Measurements from ENCODE around the gene RFC2. TPM values are rescaled to one million over a fixed set of nuclear protein-coding genes. Genes with fewer than 3 reads are reported as not detected.

RFC2 gene
- total RNA-seq, 4 donors from 2014 or later, result 7.3 to 17.7 (median 11.7) TPM

DNA sequence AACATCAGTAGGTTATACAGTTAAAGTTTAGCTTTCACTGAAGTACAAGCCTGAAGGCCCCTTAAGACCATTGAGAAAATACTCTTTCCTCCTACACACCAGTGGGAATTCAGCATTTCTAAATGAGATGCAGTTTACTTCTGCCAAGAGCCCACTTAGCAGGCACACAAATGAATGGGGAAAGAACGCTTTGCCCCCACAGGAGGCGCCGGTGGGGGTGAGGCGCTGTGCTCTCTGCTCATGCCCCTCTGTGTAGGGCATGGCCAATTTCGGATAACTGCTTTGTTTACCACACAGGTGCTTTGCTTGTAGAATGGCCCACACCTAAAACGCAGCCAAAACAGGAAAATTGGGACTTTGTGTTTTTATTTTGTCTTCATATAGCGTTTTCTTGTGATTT lies 60.3 kb downstream of the RFC2 start:
- TF ChIP-seq, protein P1, sequence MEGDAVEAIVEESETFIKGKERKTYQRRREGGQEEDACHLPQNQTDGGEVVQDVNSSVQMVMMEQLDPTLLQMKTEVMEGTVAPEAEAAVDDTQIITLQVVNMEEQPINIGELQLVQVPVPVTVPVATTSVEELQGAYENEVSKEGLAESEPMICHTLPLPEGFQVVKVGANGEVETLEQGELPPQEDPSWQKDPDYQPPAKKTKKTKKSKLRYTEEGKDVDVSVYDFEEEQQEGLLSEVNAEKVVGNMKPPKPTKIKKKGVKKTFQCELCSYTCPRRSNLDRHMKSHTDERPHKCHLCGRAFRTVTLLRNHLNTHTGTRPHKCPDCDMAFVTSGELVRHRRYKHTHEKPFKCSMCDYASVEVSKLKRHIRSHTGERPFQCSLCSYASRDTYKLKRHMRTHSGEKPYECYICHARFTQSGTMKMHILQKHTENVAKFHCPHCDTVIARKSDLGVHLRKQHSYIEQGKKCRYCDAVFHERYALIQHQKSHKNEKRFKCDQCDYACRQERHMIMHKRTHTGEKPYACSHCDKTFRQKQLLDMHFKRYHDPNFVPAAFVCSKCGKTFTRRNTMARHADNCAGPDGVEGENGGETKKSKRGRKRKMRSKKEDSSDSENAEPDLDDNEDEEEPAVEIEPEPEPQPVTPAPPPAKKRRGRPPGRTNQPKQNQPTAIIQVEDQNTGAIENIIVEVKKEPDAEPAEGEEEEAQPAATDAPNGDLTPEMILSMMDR (IDR thresholded peaks at IDR 0.05; ENCODE audit: low read depth), result no peak

DNA sequence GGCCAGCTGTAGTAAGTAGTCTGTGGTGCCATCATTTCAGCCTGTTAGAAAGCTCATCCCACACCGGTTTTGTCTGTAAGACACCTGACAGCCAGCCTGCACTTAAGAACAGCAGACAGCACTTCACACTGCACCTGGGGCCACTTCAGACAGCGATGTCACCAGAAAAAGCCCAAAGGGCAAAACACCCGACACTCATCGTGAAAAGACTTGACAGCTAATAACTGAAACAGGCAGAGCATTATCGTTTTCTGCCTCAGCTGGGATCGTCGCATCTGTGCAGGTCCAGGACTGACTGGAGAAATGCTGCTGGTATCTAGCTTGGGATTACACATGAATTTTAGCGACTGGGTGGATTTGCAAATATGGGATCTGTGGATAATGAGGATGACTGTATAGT lies 61.1 kb downstream of the RFC2 start:
- TF ChIP-seq, protein P1 (IDR thresholded peaks at IDR 0.05; ENCODE audit: low read depth), result no peak

DNA sequence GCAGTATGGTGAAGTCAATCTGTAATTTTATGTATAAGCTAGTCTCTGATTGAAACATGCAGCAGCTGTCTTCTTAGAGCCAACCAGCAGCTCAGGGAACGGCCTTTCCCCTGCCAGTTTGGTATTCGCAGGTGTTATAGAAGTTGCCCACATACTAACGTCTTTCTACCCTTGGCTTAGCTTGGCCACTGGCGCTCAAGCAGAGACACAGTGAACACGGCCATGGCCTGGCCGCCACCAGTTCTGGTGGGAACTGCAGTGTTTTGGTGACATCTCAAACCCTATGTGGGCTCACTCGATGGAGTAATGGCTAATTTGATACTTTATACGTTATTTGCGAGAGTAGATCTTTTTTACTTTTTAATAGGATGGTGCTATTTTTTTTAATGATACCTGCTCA lies 63.0 kb downstream of the RFC2 start:
- TF ChIP-seq, protein P1 (IDR thresholded peaks at IDR 0.05; ENCODE audit: low read depth), result no peak

DNA sequence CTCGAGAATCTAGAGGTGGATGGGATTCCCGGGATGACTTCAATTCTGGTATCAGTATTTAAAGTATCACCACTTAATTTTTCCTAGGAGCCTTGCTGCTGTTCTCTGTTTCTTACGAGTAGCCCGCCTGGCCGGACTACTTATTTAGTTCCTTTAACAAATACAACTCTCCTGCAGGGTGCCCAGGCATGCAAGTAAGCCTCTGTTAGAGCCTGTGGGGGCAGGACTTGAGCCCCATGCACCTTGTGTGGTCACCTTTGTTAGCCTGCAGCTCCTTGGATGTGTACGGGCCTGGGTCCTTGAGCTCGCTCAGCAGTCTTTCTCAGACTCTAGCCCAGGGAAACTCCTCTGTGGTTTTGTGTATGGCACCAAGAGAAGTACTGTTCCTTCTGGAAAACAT lies 63.9 kb downstream of the RFC2 start:
- TF ChIP-seq, protein P1 (IDR thresholded peaks at IDR 0.05; ENCODE audit: low read depth), result no peak

DNA sequence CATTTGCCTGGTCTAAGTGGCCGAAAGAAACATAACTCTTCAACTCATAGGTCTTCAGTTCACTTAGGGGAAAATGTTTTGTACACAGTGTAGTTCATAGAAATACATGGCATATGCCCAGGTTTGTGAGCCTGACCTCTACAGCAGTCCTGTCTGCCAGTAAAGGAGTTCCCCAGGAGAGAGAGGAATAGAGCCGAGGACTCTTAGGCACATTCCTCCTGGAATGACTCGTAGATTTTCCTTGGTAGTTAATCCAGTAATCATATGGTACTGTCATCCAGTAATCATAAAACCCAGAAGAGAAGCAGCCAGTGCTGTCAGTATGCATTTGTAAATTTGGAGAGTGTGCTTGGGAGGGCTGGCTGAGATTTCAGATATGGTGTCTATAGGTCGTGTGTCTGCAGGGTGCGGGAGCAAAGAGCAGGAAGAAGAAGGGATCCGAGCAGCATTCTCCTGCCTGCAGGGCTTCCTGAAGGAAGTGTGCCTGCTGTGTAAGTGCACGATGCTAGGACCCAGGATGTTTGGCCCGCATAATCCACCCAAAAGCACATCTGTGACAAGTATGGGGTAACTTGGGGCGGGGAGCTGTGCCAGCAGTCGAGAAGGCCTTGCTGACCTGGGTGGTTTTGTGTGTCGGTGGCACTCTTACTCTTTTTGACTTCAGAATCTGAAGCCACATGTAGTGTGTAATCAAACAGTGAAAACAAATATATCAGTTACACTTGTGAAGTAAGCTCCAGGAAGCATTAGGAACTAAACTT lies 66.1 kb downstream of the RFC2 start:
- TF ChIP-seq, protein P1 (IDR thresholded peaks at IDR 0.05; ENCODE audit: low read depth), result no peak

DNA sequence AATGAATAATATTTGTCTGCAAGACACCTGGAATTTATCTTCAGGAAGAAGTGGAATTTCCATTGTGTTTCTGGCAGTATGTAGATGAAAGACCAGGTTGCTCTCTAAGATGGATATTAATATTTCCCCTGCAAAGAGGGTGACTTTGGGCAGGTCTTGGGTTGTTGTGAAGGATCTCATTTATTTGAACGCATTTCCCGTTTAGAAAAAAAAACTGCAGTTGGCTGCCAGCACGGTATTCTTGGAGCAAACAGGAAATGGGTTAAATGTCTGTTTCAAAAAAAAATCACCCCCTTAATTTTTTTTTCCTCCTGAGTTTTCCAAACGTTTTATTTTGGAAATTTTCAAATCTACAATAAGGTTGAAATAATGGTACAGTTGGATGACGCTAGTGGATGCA lies 68.6 kb downstream of the RFC2 start:
- TF ChIP-seq, protein P1 (IDR thresholded peaks at IDR 0.05; ENCODE audit: low read depth), result no peak

DNA sequence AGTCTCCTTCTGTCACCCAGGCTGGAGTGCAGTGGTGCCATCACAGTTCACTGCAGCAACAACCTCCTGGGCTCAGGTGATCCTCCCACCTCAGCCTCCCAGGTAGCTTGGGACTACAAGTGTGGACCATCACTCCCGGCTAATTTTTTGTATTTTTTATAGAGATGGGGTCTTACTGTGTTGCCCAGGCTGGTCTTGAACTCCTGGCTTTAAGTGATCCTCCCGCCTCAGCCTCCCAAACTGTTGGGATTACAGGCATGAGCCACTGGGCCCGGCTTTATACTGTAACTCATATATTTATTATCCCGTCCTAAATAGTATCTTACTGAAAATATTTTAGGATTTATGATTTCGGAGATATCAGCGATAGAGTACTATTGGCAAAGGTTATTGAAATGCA lies 69.2 kb downstream of the RFC2 start:
- TF ChIP-seq, protein P1 (IDR thresholded peaks at IDR 0.05; ENCODE audit: low read depth), result no peak
